HG03457 (cell line): Measurements from ENCODE around the gene GDPGP1.
A peak's percentile ranks its signal among the peaks of the same experiment; 100 is the strongest.
"Not testable (repeated sequence)": the region's sequence is repeated elsewhere in the genome, so short reads cannot be mapped to it uniquely, and the experiment has no call there.

Source experiments
- ATAC-seq: cut with Tn5 transposase; IDR thresholded peaks from one replicate; pipeline ENCODE4 v1.9.1; 2021; ENCODE audit warnings: moderate number of reproducible peaks; ENCODE audit not compliant: unreplicated experiment

Gene GDPGP1

DNA sequence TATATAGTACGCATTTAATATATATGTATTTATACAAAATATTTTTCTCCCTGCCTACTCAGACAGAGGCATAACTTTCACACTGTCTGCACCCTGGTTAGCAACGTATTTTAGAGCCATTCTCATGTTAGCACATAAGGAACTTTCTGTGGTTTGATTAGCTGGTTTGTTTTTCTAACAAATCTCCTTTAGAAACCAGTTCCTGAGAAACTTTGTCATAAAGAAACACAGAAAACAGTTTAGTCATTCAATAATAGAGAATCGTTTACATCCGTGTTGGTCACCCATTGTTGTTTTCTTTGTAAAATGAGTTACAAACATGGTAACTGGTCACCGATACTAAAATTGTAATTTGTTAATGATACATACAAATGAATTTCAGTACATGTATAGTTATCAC, 25.5 kb downstream of the GDPGP1 start:
- ATAC-seq, result peak; percentile 55

GRCh38 chr15:90260731-90261130, 26.7 kb downstream of the GDPGP1 start:
- not testable (repeated sequence) for ATAC-seq

GRCh38 chr15:90261811-90262210, 27.8 kb downstream of the GDPGP1 start:
- ATAC-seq, result no peak

- ATAC-seq, result no peak
Observed at GRCh38 chr15:90262426-90262825, 28.4 kb downstream of the GDPGP1 start.

- no peak for ATAC-seq
Observed at GRCh38 chr15:90264671-90265070, 30.7 kb downstream of the GDPGP1 start.

DNA sequence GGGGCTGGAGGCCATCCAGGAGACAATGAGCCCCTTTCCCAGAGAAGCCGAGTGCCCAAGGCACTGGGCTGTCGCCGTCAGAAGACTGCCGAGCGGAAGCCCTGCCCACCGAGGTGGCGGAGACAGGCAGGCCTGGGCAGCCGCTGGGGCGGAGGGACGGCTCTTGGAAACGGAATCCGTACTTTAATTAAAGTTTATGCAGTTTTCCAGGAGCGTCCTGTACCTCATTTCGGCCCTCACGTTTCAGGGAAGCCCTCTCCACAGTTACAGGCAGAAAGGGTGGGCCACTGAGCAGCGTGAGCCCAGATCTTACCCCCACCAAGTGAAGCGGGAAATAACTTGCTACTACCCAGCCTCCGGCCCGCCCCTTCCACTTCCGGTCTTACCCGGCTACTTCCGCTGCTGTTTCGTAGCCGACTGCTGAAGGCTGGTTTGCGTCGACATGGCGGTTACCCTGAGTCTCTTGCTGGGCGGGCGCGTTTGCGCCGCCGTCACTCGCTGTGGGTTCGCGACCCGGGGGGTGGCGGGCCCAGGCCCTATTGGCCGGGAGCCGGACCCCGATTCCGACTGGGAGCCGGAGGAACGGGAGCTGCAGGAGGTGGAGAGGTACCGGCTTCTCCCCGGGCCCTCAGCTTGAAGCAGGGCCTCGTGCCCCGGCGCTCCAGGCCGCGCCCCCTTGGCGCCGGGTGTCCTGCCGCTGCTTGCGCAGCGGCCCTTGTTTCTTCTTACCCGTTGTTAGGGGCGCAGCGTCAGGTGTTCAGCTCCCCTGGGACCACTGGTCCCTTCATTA, 31.5 kb downstream of the GDPGP1 start, which contains the start of gene NGRN:
Gene NGRN, plus strand, starts transcription at position 402 of the 790 bp plus-strand sequence. Its CDS starts 41 bp downstream, at position 443.
- peak; percentile 83 for ATAC-seq

DNA sequence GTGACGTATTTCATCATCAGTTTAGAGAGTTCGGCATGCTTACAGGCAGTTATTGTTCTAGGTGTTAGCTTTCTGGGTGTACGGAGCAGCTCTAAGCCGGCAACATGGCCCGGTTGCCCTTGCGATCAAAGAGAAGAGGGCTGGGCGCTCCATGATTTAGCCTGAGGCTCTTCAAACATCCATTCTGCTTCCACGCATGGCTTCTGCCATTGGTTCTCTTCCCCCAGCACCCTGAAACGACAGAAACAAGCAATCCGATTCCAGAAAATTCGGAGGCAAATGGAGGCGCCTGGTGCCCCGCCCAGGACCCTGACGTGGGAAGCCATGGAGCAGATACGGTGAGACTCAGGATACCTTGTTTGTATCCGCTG, 32.0 kb downstream of the GDPGP1 start:
- ATAC-seq, result peak; percentile 12

DNA sequence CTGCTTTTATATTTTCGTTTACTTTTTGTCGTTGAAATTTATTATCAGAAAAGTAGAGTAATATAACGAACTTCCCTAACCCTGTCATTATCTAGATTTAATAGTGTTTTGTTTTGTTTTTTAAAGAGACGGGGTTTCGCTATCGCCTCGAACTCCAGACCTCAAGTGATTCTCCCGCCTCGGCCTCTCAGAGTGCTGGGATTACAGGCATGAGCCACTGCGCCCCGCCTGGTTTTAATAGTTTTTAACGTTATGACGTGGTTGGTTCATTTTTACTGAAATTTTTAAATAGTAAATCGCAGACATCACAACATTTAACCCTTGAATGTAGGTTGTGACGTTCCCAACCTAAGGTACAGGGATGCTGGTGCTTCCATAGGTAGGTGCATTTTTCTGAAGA, 32.5 kb downstream of the GDPGP1 start:
- no peak for ATAC-seq

GRCh38 chr15:90268415-90268814, 34.4 kb downstream of the GDPGP1 start:
- ATAC-seq, result no peak

DNA sequence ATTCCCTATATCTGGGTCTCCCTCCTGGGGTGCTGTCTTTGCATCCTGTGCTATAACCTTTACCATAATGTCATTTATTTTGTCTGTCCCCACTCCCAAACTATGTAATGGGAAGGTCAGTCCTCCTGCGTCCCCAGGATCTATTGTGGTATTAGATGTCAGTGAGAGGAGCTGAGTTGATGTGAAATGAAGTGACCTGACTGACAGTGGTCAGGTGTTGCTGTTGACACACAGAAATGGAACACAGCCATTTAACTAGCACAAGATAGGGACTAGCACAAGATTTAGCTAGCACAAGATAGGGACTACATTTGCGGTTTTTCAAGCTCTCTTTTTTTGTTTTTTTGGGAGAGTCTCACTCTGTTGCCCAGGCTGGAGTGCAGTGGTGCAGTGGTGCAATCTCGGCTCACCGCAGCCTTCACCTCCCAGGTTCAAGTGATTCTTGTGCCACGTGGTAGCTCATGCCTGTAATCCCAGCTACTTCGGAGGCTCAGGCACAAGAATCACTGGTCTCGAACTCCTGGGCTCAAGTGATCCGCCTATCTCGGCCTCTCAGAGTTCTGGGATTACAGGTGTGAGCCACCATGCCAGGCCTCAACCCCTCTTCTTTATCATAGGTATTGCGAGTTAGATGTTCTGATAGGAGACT, 36.6 kb downstream of the GDPGP1 start:
- ATAC-seq, result no peak

DNA sequence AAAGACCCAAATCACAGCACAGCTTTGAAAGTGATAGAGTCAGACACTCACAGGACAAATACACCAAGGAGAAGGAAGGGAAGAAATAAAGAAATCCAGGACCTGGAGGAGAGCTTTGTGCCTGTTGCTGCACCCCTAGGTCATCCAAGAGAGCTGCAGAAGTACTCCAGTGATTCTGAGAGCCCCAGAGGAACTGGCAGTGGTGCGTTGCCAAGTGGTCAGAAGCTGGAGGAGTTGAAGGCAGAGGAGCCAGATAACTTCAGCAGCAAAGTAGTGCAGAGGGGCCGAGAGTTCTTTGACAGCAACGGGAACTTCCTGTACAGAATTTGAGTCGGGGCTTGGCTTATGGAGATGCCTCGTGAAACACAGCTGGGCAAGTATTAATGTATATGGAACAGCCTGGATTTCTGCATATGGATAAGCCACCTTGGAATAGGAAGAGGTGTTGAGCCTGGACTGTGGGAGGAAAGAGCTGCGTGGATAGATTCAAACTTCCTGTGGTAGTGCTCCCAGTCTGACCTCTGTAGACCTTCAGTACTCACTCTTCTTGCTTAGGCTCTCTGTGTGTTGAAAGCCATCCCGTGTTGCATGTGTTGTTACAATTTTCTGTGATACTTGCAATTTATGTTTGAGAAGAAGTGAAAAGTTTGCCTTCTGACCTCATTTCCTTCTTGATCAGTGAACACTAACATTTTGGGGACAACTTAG, 37.6 kb downstream of the GDPGP1 start:
- no peak for ATAC-seq

GRCh38 chr15:90278467-90278866, 44.5 kb downstream of the GDPGP1 start:
- ATAC-seq, result not testable (repeated sequence)

GRCh38 chr15:90280743-90281142, 46.7 kb downstream of the GDPGP1 start:
- not testable (repeated sequence) for ATAC-seq

- not testable (repeated sequence) for ATAC-seq
Observed at GRCh38 chr15:90281637-90282036, 47.6 kb downstream of the GDPGP1 start.

- ATAC-seq, result no peak
Observed at GRCh38 chr15:90286678-90287077, 52.7 kb downstream of the GDPGP1 start.

DNA sequence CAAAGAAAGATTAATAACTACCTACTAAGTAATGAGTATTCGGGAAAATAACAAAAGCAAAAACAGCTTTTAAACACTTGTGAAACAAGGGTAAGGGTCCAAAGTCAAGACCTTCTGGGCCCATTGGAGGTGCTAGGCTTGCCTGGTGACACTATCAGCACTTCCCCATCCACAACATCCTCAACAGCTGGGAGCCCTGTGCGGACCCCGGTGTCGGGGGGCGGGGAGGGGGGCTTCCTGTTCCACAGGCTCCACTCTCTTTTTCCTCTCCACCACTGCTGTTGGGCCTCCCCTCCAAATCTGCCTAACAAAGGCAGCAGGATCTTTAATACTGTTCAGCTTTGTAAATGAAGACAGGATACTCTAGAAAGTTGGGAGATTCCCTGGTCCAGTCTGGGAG, 53.1 kb downstream of the GDPGP1 start:
- ATAC-seq, result no peak

GRCh38 chr15:90287946-90288345, 53.9 kb downstream of the GDPGP1 start:
- ATAC-seq, result no peak

GRCh38 chr15:90291679-90292356, 57.8 kb downstream of the GDPGP1 start:
- no peak for ATAC-seq

GRCh38 chr15:90293040-90293810, 59.2 kb downstream of the GDPGP1 start:
- not testable (repeated sequence) for ATAC-seq

DNA sequence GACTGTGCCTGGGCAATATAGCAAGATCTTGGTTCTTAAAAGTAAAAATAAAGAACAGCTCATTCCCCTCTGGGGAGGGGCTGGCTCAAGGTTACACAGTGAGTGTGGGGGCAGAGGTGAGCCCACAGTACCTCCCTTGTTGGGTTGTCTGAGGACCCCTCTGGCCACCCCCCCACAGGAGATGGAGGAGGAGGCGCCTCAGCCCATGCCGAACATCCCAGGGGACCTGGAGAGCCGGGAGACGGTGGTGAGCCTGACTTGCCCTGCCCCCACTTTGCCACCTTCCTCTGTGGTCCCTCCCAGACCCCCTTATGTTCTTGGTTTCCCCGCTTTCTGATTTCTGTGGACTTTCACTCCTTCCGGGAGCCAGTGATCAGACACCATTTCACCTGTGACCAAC, 60.1 kb downstream of the GDPGP1 start:
- no peak for ATAC-seq
